SK-N-SH (cell line): ENCODE results near the gene RPRM. TPM values are rescaled to one million over a fixed set of nuclear protein-coding genes. Genes with fewer than 3 reads are reported as not detected.

Source experiments
- CTCF ChIA-PET: fragments of 300-600, 350-600 bp; formaldehyde crosslinking; extraction: SDS; loops from one replicate; lab custom pipeline; 2021; lab: Yijun Ruan, JAX
- POLR2A ChIA-PET: fragments of 350-600 bp; sonication (Branson Sonifier 250); formaldehyde crosslinking; extraction: SDS; loops from one replicate; lab custom pipeline; 2020; ENCODE audit warnings: antibody characterized with exemption, inconsistent platforms; lab: Yijun Ruan, JAX
- DNase-seq: peaks from one replicate; pipeline ENCODE4 v3.0.0; 2012
- H2AFZ ChIP-seq: fragments of 200-600 bp; sonication (generic); 2 replicates; pipeline ENCODE4 v1.8.1; 2016; ENCODE audit warnings: antibody characterized with exemption, mild to moderate bottlenecking, low read depth
- H3F3A ChIP-seq: fragments of 200-600 bp; sonication (generic); replicated peaks from 2 replicates; pipeline ENCODE3; 2016; ENCODE audit warnings: antibody characterized with exemption, mild to moderate bottlenecking; ENCODE audit not compliant: insufficient read depth
- H3K27ac ChIP-seq, 2 experiments: fragments of 200-500 bp in 1 of 2; fragments of 200-600 bp in 1 of 2; sonication (Bioruptor generic) in 1 of 2; sonication (generic), shearing (Covaris generic) in 1 of 2; 2 replicates each; pipeline versions ENCODE4 v1.5.1 to v1.6.1; 2014 to 2016; ENCODE audit warnings: low read depth in 2 of 2, inconsistent platforms in 1 of 2, low read length in 1 of 2, mild to moderate bottlenecking in 1 of 2, mixed read lengths in 1 of 2
- H3K27me3 ChIP-seq: fragments of 200-600 bp; sonication (generic), shearing (Covaris generic); 2 replicates; pipeline ENCODE4 v1.6.1; 2016; ENCODE audit warnings: mixed run types; ENCODE audit not compliant: insufficient read depth
- H3K36me3 ChIP-seq, 2 experiments: fragments of 200-500 bp in 1 of 2; fragments of 200-600 bp in 1 of 2; sonication (Bioruptor generic) in 1 of 2; sonication (generic) in 1 of 2; replicated peaks in 1 of 2; 2 replicates each; pipeline versions ENCODE3 to v1.5.1; 2014 to 2016; ENCODE audit warnings: low read length in 1 of 2, mild to moderate bottlenecking in 1 of 2; ENCODE audit not compliant: insufficient read depth in 2 of 2, control insufficient read depth in 1 of 2
- H3K4me1 ChIP-seq, 2 experiments: fragments of 200-500 bp in 1 of 2; fragments of 200-600 bp in 1 of 2; sonication (Bioruptor generic) in 1 of 2; sonication (generic), shearing (Covaris generic) in 1 of 2; 2 replicates each; pipeline versions ENCODE4 v1.5.1 to v1.6.1; 2014 to 2016; ENCODE audit warnings: low read depth in 1 of 2, low read length in 1 of 2, mixed run types in 1 of 2; ENCODE audit not compliant: insufficient read depth in 2 of 2, control insufficient read depth in 1 of 2
- H3K4me2 ChIP-seq: fragments of 200-600 bp; sonication (generic), shearing (Covaris generic); 2 replicates; pipeline ENCODE4 v1.6.1; 2017; ENCODE audit warnings: mixed run types
- H3K4me3 ChIP-seq, 2 experiments: fragments of 200-500 bp in 1 of 2; fragments of 200-600 bp in 1 of 2; sonication (Bioruptor generic) in 1 of 2; sonication (generic), shearing (Covaris generic) in 1 of 2; 2 replicates each; pipeline versions ENCODE4 v1.5.1 to v1.8.1; 2014 to 2016; ENCODE audit warnings: low read depth in 2 of 2, inconsistent platforms in 1 of 2, low read length in 1 of 2, mild to moderate bottlenecking in 1 of 2, mixed read lengths in 1 of 2, moderate library complexity in 1 of 2
- H3K79me2 ChIP-seq: fragments of 200-600 bp; sonication (generic); 2 replicates; pipeline ENCODE4 v1.8.1; 2017; ENCODE audit warnings: mild to moderate bottlenecking; ENCODE audit not compliant: insufficient read depth
- H3K9ac ChIP-seq: fragments of 200-600 bp; sonication (generic); 2 replicates; pipeline ENCODE4 v1.6.1; 2017; ENCODE audit warnings: mixed run types
- H3K9me2 ChIP-seq: fragments of 200-600 bp; sonication (generic); 2 replicates; pipeline ENCODE4 v1.6.1; 2017; ENCODE audit warnings: mixed run types
- H3K9me3 ChIP-seq: fragments of 200-600 bp; sonication (generic); 2 replicates; pipeline ENCODE4 v1.6.1; 2017; ENCODE audit warnings: mixed run types, mild to moderate bottlenecking, moderate library complexity
- H4K20me1 ChIP-seq: fragments of 200-600 bp; sonication (generic); 2 replicates; pipeline ENCODE4 v1.6.1; 2017; ENCODE audit warnings: mild to moderate bottlenecking, mixed run types; ENCODE audit not compliant: insufficient read depth
- CHD2 ChIP-seq: fragments of 150-350 bp; IDR thresholded peaks from 2 replicates; pipeline ENCODE4 v1.6.1; 2018; ENCODE audit warnings: low read length; ENCODE audit not compliant: partially characterized antibody
- FOXJ3 ChIP-seq: sonication (generic); formaldehyde crosslinking; IDR thresholded peaks from 2 replicates; pipeline ENCODE4 v1.5.1; 2020; ENCODE audit warnings: mild to moderate bottlenecking, missing genetic modification reagents
- JUND ChIP-seq: IDR thresholded peaks from 2 replicates; pipeline ENCODE4 v1.4.0; 2012
- MEF2A ChIP-seq: IDR thresholded peaks from 2 replicates; pipeline ENCODE4 v1.4.0; 2012; ENCODE audit warnings: low read depth, borderline replicate concordance
- NFIC ChIP-seq: IDR thresholded peaks from 2 replicates; pipeline ENCODE4 v1.4.0; 2012; ENCODE audit warnings: borderline replicate concordance
- NRF1 ChIP-seq: IDR thresholded peaks from 2 replicates; pipeline ENCODE4 v1.6.1; 2012; ENCODE audit warnings: low read depth, mild to moderate bottlenecking, low read length
- POLR2AphosphoS5 ChIP-seq: IDR thresholded peaks from 2 replicates; pipeline ENCODE4 v1.6.1; 2012; ENCODE audit warnings: low read depth, low read length
- RCOR1 ChIP-seq: fragments of 150-350 bp; IDR thresholded peaks from 2 replicates; pipeline ENCODE4 v1.6.1; 2017; ENCODE audit warnings: antibody characterized with exemption, low read length
- RXRA ChIP-seq: IDR thresholded peaks from 2 replicates; pipeline ENCODE4 v1.4.0; 2012; ENCODE audit warnings: low read depth, mild to moderate bottlenecking, borderline replicate concordance
- SMC3 ChIP-seq: IDR thresholded peaks from 2 replicates; pipeline ENCODE4 v1.6.1; 2012; ENCODE audit warnings: low read depth, low read length, improper control_type of control experiment
- TAF1 ChIP-seq: IDR thresholded peaks from 2 replicates; pipeline ENCODE4 v1.6.1; 2012; ENCODE audit warnings: low read depth, mild to moderate bottlenecking, low read length, moderate library complexity, borderline replicate concordance
- TCF12 ChIP-seq: IDR thresholded peaks from 2 replicates; pipeline ENCODE4 v1.4.0; 2012
- TEAD4 ChIP-seq: IDR thresholded peaks from 2 replicates; pipeline ENCODE4 v1.4.0; 2012; ENCODE audit warnings: mild to moderate bottlenecking, borderline replicate concordance; ENCODE audit not compliant: insufficient read depth
- WGBS: methylation state at CpG from one replicate; pipeline ENCODE4 v1.1.6; 2017; ENCODE audit warnings: low lambda C conversion rate; 5-methylcytosine and 5-hydroxymethylcytosine counted together
- polyA plus RNA-seq, 3 experiments: library from polyadenylated mRNA; depleted of rRNA; stranded (reverse); fragments of >200 nt; gene quantifications; 2 replicates each; pipeline ENCODE4 v1.2.3, GENCODE V29; 2012
- TF ChIP-seq, protein P1 (sequence below): fragments of 200-600 bp; sonication (generic); IDR thresholded peaks from 2 replicates; pipeline ENCODE4 v1.6.1; 2017; ENCODE audit warnings: antibody characterized with exemption, mild to moderate bottlenecking, moderate library complexity
- TF ChIP-seq, protein P2 (sequence below): IDR thresholded peaks from 2 replicates; pipeline ENCODE4 v1.4.0; 2012; ENCODE audit warnings: low read depth, borderline replicate concordance
- TF ChIP-seq, protein P3 (sequence below): IDR thresholded peaks from 2 replicates; pipeline ENCODE4; 2012
- TF ChIP-seq, protein P4 (sequence below): IDR thresholded peaks from 2 replicates; pipeline ENCODE4 v1.4.0; 2012; ENCODE audit warnings: low read depth
- TF ChIP-seq, protein P5 (sequence below): IDR thresholded peaks from 2 replicates; pipeline ENCODE4 v1.4.0; 2012; ENCODE audit warnings: low read depth, borderline replicate concordance
- TF ChIP-seq, protein P6 (sequence below): fragments of 150-350 bp; IDR thresholded peaks from 2 replicates; pipeline ENCODE4 v1.6.1; 2017; ENCODE audit warnings: antibody characterized with exemption, low read length, low read depth, borderline replicate concordance

RPRM gene
- polyA plus RNA-seq, 1 of the 3 experiments (the other 2 are of a cell fraction), result 0.03 TPM

DNA sequence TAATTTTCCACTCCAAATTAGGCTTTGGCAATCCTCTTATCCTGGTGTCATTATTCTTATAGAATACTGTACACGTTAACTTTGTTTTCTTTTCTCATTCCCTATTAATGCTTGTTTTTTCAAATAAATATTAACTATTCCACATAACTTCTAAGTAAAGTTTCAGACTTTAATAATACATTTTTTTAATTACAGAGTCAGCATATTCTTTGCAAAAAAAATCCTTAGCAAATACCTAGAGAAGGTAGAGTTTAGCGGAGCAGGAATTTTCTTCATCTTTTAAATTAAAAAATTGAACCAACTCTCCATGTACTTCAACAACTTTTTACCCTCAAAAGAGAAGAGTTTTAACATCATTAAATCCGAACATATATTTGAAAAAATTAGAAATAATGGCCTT, 45.2 kb downstream of the RPRM start:
- Histone ChIP-seq H3F3A (no peaks in the 10 kb centered on the region), H2AFZ (no peak overlapping the region), H3K27me3 (no peaks in the 10 kb centered on the region), H3K79me2 (no peaks in the 10 kb centered on the region), H4K20me1 (no peaks in the 10 kb centered on the region), H3K4me1 (no peaks in the 10 kb centered on the region), H3K9ac (no peak overlapping the region), H3K4me3 (no peak overlapping the region), H3K9me2 (no peaks in the 10 kb centered on the region), H3K4me2 (no peak overlapping the region), H3K27ac (no peak overlapping the region), H3K9me3 (no peaks in the 10 kb centered on the region), H3K36me3 (no peaks in the 10 kb centered on the region)
- DNase-seq, result no peak
- 33% methylated on average over 3 of the region's 3 CpGs for WGBS
- ChIA-PET POLR2A (no interaction called here), CTCF (no interaction called here)
- TF ChIP-seq SMC3, result no peak
- TF ChIP-seq, protein P1, sequence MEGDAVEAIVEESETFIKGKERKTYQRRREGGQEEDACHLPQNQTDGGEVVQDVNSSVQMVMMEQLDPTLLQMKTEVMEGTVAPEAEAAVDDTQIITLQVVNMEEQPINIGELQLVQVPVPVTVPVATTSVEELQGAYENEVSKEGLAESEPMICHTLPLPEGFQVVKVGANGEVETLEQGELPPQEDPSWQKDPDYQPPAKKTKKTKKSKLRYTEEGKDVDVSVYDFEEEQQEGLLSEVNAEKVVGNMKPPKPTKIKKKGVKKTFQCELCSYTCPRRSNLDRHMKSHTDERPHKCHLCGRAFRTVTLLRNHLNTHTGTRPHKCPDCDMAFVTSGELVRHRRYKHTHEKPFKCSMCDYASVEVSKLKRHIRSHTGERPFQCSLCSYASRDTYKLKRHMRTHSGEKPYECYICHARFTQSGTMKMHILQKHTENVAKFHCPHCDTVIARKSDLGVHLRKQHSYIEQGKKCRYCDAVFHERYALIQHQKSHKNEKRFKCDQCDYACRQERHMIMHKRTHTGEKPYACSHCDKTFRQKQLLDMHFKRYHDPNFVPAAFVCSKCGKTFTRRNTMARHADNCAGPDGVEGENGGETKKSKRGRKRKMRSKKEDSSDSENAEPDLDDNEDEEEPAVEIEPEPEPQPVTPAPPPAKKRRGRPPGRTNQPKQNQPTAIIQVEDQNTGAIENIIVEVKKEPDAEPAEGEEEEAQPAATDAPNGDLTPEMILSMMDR, result no peak
- TF ChIP-seq, protein P2, sequence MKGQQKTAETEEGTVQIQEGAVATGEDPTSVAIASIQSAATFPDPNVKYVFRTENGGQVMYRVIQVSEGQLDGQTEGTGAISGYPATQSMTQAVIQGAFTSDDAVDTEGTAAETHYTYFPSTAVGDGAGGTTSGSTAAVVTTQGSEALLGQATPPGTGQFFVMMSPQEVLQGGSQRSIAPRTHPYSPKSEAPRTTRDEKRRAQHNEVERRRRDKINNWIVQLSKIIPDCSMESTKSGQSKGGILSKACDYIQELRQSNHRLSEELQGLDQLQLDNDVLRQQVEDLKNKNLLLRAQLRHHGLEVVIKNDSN, result no peak
- TF ChIP-seq MEF2A, result no peak
- no peak for TF ChIP-seq NFIC
- TF ChIP-seq, protein P3, sequence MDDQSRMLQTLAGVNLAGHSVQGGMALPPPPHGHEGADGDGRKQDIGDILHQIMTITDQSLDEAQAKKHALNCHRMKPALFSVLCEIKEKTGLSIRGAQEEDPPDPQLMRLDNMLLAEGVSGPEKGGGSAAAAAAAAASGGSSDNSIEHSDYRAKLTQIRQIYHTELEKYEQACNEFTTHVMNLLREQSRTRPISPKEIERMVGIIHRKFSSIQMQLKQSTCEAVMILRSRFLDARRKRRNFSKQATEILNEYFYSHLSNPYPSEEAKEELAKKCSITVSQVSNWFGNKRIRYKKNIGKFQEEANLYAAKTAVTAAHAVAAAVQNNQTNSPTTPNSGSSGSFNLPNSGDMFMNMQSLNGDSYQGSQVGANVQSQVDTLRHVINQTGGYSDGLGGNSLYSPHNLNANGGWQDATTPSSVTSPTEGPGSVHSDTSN, result no peak
- no peak for TF ChIP-seq NRF1
- no peak for TF ChIP-seq TCF12
- no peak for TF ChIP-seq FOXJ3 (CRISPR knock-in tag)
- TF ChIP-seq, protein P4, sequence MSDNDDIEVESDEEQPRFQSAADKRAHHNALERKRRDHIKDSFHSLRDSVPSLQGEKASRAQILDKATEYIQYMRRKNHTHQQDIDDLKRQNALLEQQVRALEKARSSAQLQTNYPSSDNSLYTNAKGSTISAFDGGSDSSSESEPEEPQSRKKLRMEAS, result no peak
- TF ChIP-seq RXRA, result no peak
- TF ChIP-seq JUND, result no peak

DNA sequence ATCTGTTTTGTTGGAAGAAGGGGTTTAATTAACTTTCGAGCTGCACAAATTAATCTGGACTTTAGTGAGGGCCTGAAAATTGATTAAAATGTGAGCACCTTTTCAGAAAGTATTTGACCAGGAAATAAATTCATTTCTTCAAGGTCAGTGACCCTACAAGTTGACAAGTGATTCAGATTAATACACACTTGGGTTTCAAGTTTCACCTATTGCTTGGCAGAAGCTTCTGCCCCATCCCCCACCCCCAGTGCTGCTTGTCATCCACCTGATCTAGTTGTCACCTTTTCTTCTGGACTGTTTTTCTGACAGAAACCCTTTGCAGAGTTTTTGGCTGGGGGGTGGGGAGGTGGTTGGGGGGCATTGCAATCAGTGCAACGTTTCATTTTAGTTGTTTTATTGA, 46.2 kb downstream of the RPRM start:
- Histone ChIP-seq H3K9ac (no peak overlapping the region), H3K4me1 (no peaks in the 10 kb centered on the region), H3K9me2 (no peaks in the 10 kb centered on the region), H3K36me3 (no peaks in the 10 kb centered on the region), H2AFZ (no peak overlapping the region), H3K27ac (no peak overlapping the region), H3F3A (no peaks in the 10 kb centered on the region), H3K79me2 (no peaks in the 10 kb centered on the region), H3K9me3 (no peaks in the 10 kb centered on the region), H3K27me3 (no peaks in the 10 kb centered on the region), H3K4me3 (no peak overlapping the region), H3K4me2 (no peak overlapping the region), H4K20me1 (no peaks in the 10 kb centered on the region)
- WGBS, result 1% methylated on average over 2 of the region's 2 CpGs
- POLR2A ChIA-PET, result no interaction called here
- CTCF ChIA-PET, result no interaction called here
- no peak for DNase-seq
- TF ChIP-seq, protein P5, sequence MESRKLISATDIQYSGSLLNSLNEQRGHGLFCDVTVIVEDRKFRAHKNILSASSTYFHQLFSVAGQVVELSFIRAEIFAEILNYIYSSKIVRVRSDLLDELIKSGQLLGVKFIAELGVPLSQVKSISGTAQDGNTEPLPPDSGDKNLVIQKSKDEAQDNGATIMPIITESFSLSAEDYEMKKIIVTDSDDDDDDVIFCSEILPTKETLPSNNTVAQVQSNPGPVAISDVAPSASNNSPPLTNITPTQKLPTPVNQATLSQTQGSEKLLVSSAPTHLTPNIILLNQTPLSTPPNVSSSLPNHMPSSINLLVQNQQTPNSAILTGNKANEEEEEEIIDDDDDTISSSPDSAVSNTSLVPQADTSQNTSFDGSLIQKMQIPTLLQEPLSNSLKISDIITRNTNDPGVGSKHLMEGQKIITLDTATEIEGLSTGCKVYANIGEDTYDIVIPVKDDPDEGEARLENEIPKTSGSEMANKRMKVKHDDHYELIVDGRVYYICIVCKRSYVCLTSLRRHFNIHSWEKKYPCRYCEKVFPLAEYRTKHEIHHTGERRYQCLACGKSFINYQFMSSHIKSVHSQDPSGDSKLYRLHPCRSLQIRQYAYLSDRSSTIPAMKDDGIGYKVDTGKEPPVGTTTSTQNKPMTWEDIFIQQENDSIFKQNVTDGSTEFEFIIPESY, result no peak
- TF ChIP-seq, protein P4, result no peak
- TF ChIP-seq, protein P6, sequence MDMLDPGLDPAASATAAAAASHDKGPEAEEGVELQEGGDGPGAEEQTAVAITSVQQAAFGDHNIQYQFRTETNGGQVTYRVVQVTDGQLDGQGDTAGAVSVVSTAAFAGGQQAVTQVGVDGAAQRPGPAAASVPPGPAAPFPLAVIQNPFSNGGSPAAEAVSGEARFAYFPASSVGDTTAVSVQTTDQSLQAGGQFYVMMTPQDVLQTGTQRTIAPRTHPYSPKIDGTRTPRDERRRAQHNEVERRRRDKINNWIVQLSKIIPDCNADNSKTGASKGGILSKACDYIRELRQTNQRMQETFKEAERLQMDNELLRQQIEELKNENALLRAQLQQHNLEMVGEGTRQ, result no peak
- TF ChIP-seq, protein P2, result no peak
- TF ChIP-seq POLR2AphosphoS5, result no peak
- no peak for TF ChIP-seq TEAD4
- TF ChIP-seq TAF1, result no peak
- TF ChIP-seq, protein P3, result no peak
- TF ChIP-seq SMC3, result no peak
- no peak for TF ChIP-seq CHD2
- no peak for TF ChIP-seq RXRA
- TF ChIP-seq RCOR1, result no peak
